Measurements from ENCODE around the gene OTUD7B. TPM values are rescaled to one million over a fixed set of nuclear protein-coding genes. Genes with fewer than 3 reads are reported as not detected.

The OTUD7B gene
- total and polyA plus RNA-seq, 9 of the 15 experiments (the other 6 are each of a cell fraction or from before 2014, with no cell fraction given) = 0.96 to 18.8 (median 7.4) TPM

DNA sequence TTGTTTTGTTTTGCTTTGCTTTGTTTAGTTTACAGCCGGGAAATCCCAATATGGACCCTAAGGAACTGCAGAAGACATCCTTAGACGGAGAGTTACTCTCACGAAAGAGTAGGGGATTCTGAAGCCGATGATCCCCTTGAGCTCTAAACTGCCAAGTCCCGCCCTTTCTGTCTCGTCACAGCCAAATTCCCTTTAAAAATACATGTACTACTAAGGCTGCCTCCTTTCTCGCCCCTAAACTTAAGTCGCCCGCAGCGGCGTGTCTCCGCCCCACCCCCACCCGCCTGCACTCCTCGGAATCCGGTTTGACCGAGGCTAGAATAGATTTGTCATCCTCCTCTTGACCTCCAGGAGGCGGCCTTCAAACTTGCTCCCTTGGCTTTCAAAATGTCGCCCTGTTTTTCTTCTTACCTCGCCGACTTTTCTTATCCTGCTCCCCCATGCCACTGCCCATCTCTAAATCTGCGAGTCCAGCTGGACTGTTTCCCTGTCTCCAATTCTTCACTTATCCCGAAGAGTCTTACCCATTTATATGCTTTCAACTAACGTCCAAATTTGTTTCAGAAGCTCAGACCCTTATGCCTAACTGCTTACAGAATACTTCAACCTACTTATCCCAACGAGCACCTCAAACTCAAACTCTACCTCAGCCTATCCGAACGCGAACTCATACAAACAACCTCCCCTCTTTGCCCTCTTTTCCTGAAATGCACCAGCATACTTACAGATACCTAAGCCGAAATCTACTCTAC is 122.1 kb downstream of the OTUD7B start (continued):
- TF ChIP-seq MYBL2 (IDR thresholded peaks at IDR 0.05; ENCODE audit: low read depth) (no peak), MYBL2 (CRISPR knock-in tag; IDR thresholded peaks at IDR 0.05; ENCODE audit: borderline replicate concordance) (no peak), PHB2 (IDR thresholded peaks at IDR 0.05; ENCODE audit: low read depth) (0 out of 2 replicates have a peak, but pooled peaks have one; percentile 37), SAP30 (IDR thresholded peaks at IDR 0.05; ENCODE audit: borderline replicate concordance, insufficient read depth, low read depth, low read length, poor library complexity, severe bottlenecking) (peak; percentile 56), ZNF445 (CRISPR knock-in tag; IDR thresholded peaks at IDR 0.05; ENCODE audit: low read depth) (no peak), U2AF2 (optimal IDR thresholded peaks at IDR 0.05; ENCODE audit: low read depth, low read length) (no peak), CEBPB (tag; IDR thresholded peaks at IDR 0.05) (no peak), ZBTB2 (IDR thresholded peaks at IDR 0.05) (no peak), ATF7 (IDR thresholded peaks at IDR 0.05) (peak; percentile 54), GATAD2A (IDR thresholded peaks at IDR 0.05) (no peak), TARDBP (IDR thresholded peaks at IDR 0.05) (no peak), HSF4 (CRISPR knock-in tag; IDR thresholded peaks at IDR 0.05; ENCODE audit: borderline replicate concordance) (no peak), SMAD2 (IDR thresholded peaks at IDR 0.05; ENCODE audit: low read depth, low read length) (no peak), SETDB1 (IDR thresholded peaks at IDR 0.05; ENCODE audit: low read length) (no peak)
- TF ChIP-seq, protein P1, sequence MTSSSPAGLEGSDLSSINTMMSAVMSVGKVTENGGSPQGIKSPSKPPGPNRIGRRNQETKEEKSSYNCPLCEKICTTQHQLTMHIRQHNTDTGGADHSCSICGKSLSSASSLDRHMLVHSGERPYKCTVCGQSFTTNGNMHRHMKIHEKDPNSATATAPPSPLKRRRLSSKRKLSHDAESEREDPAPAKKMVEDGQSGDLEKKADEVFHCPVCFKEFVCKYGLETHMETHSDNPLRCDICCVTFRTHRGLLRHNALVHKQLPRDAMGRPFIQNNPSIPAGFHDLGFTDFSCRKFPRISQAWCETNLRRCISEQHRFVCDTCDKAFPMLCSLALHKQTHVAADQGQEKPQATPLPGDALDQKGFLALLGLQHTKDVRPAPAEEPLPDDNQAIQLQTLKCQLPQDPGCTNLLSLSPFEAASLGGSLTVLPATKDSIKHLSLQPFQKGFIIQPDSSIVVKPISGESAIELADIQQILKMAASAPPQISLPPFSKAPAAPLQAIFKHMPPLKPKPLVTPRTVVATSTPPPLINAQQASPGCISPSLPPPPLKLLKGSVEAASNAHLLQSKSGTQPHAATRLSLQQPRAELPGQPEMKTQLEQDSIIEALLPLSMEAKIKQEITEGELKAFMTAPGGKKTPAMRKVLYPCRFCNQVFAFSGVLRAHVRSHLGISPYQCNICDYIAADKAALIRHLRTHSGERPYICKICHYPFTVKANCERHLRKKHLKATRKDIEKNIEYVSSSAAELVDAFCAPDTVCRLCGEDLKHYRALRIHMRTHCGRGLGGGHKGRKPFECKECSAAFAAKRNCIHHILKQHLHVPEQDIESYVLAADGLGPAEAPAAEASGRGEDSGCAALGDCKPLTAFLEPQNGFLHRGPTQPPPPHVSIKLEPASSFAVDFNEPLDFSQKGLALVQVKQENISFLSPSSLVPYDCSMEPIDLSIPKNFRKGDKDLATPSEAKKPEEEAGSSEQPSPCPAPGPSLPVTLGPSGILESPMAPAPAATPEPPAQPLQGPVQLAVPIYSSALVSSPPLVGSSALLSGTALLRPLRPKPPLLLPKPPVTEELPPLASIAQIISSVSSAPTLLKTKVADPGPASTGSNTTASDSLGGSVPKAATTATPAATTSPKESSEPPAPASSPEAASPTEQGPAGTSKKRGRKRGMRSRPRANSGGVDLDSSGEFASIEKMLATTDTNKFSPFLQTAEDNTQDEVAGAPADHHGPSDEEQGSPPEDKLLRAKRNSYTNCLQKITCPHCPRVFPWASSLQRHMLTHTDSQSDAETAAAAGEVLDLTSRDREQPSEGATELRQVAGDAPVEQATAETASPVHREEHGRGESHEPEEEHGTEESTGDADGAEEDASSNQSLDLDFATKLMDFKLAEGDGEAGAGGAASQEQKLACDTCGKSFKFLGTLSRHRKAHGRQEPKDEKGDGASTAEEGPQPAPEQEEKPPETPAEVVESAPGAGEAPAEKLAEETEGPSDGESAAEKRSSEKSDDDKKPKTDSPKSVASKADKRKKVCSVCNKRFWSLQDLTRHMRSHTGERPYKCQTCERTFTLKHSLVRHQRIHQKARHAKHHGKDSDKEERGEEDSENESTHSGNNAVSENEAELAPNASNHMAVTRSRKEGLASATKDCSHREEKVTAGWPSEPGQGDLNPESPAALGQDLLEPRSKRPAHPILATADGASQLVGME (CRISPR knock-in tag; IDR thresholded peaks at IDR 0.05) = no peak
- TF ChIP-seq, protein P2, sequence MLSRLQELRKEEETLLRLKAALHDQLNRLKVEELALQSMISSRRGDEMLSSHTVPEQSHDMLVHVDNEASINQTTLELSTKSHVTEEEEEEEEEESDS (CRISPR knock-in tag; IDR thresholded peaks at IDR 0.05) = no peak
- TF ChIP-seq, protein P3, sequence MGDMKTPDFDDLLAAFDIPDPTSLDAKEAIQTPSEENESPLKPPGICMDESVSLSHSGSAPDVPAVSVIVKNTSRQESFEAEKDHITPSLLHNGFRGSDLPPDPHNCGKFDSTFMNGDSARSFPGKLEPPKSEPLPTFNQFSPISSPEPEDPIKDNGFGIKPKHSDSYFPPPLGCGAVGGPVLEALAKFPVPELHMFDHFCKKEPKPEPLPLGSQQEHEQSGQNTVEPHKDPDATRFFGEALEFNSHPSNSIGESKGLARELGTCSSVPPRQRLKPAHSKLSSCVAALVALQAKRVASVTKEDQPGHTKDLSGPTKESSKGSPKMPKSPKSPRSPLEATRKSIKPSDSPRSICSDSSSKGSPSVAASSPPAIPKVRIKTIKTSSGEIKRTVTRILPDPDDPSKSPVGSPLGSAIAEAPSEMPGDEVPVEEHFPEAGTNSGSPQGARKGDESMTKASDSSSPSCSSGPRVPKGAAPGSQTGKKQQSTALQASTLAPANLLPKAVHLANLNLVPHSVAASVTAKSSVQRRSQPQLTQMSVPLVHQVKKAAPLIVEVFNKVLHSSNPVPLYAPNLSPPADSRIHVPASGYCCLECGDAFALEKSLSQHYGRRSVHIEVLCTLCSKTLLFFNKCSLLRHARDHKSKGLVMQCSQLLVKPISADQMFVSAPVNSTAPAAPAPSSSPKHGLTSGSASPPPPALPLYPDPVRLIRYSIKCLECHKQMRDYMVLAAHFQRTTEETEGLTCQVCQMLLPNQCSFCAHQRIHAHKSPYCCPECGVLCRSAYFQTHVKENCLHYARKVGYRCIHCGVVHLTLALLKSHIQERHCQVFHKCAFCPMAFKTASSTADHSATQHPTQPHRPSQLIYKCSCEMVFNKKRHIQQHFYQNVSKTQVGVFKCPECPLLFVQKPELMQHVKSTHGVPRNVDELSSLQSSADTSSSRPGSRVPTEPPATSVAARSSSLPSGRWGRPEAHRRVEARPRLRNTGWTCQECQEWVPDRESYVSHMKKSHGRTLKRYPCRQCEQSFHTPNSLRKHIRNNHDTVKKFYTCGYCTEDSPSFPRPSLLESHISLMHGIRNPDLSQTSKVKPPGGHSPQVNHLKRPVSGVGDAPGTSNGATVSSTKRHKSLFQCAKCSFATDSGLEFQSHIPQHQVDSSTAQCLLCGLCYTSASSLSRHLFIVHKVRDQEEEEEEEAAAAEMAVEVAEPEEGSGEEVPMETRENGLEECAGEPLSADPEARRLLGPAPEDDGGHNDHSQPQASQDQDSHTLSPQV (IDR thresholded peaks at IDR 0.05) = no peak

Data from K562 (cell line).